Measurements from ENCODE around the gene DNLZ.

Gene DNLZ

DNA sequence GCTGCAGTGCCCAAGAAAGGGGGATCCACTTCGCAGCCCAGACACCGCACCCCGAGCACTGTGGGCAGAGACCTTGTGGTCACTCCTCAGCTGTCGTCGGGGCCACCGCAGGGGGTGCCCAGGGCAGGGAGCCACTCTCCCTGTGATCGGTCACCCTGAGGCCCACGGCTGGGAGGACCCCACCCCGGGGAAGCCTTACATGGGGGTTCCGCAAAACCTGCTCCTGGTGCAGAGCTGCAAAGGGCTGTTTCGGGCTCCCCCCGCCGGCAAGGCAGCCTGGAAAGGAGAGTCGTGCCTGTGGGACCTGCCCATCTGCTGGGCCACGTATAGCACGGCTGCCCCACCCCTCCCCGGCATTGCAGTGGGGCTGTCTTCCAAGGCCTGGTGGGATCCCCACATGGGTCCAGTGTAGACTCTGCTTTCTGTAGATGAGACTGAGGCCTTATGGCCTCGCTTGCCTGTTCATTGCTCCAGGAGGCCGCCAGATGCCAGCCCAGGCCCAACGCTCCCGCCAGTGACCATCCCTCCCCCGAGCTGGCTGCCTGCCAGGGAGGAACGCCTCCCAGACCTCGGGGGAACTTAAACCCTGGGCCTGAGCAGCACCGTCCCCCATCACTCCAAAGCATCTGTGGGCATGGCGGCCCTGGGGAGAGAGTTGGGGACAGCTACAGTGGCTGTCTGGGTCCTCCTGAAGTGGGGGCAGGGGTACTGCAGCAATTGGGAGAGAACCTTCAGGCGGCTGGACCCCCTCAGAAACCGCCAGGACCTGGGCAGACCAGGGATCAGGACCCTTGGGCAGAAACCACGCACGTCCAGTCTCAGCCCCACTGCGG lies 1.6 kb upstream of the DNLZ start:
- no peak for TF ChIP-seq CTCF (IDR thresholded peaks at IDR 0.05; ENCODE audit: control insufficient read depth, insufficient read depth, low read depth, low read length, missing control alignments)
- no peak for DNase-seq (ENCODE audit: low read depth)
- no peak overlapping the region for H3K4me3 ChIP-seq (ENCODE audit: control insufficient read depth, low read depth, low read length)

DNA sequence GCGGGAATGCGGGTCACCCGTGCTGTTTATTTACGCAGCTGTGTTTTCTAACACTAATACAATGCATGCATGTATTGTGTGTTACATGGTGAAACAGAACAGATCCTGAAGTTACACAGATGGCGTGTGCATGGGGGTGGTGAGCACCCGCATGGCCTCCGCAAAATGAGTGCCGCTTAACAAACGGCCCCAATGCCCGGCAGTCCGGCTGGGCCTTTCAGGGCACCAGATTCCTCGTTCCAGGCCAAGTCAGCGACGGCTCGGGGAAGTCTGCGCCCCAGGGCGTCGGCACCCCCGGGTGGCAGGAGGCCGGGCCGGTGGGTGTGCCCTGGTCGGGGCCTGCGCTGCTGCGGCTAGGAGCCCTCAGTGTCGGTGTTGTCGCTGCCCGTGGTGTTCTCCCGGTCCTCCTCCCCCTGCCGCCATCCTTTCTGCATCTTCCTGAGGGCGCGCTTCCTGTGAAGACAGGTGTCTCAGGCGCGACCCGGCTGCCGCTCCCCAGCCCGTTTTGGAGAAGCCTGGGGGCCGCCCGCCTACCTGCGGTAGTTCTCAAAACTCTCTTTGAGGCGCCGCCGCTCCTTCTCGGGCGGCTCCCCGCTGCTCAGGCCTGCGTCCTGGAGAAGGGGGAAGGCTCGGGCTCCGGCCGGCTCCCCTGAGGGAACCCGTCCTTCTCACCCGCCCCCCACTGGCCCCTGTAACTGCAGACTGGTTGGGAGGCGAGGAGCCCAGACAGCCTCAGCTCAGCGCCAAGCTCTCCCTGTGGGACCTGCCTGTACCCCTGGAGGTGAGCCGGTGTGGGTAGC lies 605 bp upstream of the DNLZ start:
- no peak for TF ChIP-seq CTCF (IDR thresholded peaks at IDR 0.05; ENCODE audit: control insufficient read depth, insufficient read depth, low read depth, low read length, missing control alignments)
- peak overlapping the region; percentile 3 for H3K4me3 ChIP-seq (ENCODE audit: control insufficient read depth, low read depth, low read length)
- DNase-seq (ENCODE audit: low read depth) = no peak

GRCh38 chr9:136362450-136362784 lies 1.1 kb downstream of the DNLZ start:
- TF ChIP-seq CTCF (IDR thresholded peaks at IDR 0.05; ENCODE audit: control insufficient read depth, insufficient read depth, low read depth, low read length, missing control alignments) = no peak
- peak overlapping the region; percentile 1; the same call in 1 of the 2 replicates for H3K4me3 ChIP-seq (ENCODE audit: control insufficient read depth, low read depth, low read length)
- no peak for DNase-seq (ENCODE audit: low read depth)

- peak overlapping the region; percentile 1; the same call in 1 of the 2 replicates for H3K4me3 ChIP-seq (ENCODE audit: control insufficient read depth, low read depth, low read length)
- TF ChIP-seq CTCF (IDR thresholded peaks at IDR 0.05; ENCODE audit: control insufficient read depth, insufficient read depth, low read depth, low read length, missing control alignments) = no peak
- no peak for DNase-seq (ENCODE audit: low read depth)
Observed at GRCh38 chr9:136361754-136362449, 1.6 kb downstream of the DNLZ start.

GRCh38 chr9:136361047-136361753 lies 2.3 kb downstream of the DNLZ start:
- no peak for DNase-seq (ENCODE audit: low read depth)
- no peak for TF ChIP-seq CTCF (IDR thresholded peaks at IDR 0.05; ENCODE audit: control insufficient read depth, insufficient read depth, low read depth, low read length, missing control alignments)
- H3K4me3 ChIP-seq (ENCODE audit: control insufficient read depth, low read depth, low read length) = no peak overlapping the region

Data from AG09309 (cell line).